Activated CD8-positive, alpha-beta memory T cell treated with anti-CD3 and anti-CD28 coated beads for 1 hour (primary cell): ENCODE measurements around the gene KERA.

Experiments
- DNase-seq, 2 donors: peaks; one replicate each; pipeline ENCODE4 v3.0.0-alpha.2; 2020; ENCODE audit warnings: low read depth in 1 of 2; ENCODE audit errors: extremely low read depth in 1 of 2

The KERA gene

DNA sequence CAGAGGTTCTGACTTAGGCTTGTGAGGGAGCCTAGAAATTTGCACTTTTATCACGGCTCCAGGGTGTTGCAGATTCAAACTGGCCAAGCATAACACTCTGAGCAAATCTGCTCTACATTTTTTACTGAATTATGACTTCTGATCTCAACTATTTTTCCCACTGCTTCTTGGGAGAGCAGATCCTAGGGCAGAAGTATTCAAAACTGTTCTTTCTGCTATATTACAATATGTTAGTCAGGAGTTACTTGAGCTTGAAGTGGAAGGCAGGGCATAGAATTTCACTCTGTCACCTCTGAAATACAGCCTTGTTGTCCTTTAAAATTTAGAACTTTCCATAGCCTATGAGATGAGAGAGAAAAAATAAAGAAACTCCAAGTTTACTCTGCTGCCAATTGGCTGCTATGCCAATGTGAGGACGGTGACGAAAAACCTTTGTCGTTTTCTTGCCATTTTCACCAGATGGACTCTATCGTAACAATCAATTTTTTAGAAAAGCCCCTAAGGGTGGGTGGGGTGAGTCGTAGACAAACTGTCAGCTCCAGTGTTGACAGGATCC lies 16.4 kb upstream of the KERA start:
- DNase-seq, result no peak

DNA sequence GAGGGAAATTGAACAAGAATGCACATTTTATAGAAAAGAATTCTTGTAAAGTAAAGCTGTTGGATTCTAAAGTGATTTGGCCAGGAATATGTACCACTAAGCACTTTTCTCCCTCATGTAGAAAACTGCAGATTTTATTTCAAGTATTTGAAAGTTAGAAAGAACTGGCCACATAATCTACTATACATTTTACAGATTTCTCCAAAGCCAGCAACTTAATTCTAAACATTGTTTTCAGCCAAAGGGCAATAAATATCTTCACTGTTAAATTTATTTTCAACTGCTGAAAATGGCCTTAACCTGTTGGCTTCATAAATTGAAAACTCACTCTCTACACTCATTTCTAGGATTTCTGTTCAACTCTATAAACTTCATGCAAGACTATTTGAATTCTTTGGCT lies 15.6 kb upstream of the KERA start:
- no peak for DNase-seq

DNA sequence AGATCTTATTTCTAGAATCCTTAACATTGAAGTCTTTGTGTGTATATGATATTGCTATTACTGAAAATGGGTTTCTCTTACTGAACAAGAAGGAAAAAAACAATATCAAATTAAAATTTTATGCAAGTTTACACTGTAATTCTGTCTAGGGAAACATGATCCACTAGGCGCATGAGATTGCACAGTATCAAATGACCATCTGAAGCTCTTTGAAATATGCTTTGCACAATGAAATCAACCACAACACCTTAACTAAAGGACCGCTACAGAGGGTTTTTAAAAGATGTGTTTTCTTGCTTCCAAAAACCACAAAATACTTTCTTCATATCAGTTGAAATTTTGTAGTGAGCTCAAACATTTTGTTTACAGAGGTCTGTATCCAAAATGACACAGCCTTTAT lies 15.1 kb upstream of the KERA start:
- DNase-seq, result no peak

DNA sequence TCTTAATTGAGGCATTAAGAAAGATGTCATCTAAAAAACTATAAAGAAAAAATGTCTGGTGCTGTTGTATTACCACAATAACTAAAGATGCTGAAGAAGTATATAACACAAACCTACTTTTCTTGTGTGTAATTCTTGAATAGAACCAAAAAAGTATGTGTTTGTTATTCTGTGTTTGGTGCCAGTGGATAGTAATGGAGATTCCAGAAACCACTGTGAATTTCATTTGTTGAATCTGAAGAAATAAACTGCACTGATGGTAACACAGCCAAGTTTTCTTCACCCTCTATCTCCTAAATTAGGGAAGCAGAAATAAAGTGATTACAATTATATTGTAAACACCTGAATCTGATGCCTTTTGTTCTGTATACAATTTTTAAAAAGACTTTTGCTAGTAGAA lies 13.1 kb upstream of the KERA start:
- DNase-seq, result no peak

DNA sequence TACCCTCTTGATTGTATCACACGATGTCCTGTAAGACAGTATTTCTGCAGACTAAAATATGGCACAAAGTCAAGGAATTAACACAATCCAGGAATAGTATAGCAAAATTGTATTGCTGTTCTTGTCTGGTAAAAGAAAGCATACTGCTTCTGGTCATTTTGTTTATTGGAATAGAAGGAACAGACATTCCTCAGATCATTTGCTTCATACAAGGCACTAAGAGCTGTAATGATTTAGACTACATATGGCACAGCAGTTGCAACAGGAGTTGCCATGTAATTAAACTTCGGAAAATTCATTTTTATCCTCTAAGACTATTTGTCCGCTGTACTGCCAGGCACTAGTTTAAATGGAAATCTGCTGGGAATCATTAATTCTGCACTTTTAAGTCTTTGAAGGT lies 7.6 kb upstream of the KERA start:
- DNase-seq, result no peak

DNA sequence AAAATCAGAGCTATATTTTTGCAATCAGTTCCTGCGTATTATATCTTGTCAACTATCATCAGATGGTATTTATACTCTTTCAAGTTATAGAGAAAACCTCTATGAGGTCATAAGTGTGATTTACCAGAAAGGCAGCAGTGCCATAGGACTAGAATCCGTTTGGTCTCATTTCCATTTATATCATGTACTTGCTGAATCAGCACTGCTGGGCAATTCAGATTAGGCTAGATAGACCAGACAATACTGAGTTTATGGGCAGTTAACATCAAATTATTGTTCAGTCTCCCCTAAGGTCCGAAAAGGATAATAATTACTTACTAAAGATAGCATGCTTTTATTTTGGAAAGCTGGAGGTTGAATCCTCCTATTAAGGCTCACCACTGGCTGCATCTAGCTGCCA lies 6.8 kb upstream of the KERA start:
- DNase-seq, result no peak

DNA sequence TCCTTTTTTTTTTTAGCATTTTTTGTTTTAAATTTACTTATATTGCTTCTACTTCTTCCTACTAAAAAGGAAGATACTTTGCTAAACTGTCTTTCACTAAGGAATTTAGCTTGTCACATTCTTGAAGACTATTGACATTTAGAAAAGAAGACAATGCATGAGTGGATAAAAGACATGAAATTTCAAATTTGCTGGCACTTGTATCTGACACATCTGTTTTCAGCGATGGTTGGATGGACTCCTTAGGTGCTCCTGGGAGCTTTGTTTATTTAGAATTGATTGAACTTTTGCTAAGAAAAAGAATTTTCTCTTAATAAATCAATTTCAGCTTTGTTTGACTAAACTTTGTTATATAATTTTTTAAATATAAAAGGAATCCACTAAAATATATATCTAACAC lies 3.3 kb upstream of the KERA start:
- no peak for DNase-seq

DNA sequence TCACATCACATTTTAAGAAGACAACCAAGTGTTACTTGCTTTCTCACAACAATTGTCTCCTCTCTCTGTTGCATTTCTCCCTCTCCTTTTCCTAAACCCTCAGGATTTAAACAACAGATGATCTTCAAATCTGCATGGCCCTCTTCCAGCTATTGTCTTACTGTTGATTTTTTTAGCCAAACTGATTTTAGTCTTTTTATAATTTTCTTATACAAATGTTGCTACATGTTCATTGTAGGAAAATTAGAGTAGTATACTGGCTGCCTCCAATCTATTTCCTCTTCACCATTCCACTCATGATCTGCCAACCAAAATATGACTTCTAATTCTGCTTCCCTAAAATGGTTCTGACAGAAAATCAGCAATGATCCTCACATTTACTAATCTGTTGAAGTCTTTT lies 1.4 kb upstream of the KERA start:
- DNase-seq, result no peak

DNA sequence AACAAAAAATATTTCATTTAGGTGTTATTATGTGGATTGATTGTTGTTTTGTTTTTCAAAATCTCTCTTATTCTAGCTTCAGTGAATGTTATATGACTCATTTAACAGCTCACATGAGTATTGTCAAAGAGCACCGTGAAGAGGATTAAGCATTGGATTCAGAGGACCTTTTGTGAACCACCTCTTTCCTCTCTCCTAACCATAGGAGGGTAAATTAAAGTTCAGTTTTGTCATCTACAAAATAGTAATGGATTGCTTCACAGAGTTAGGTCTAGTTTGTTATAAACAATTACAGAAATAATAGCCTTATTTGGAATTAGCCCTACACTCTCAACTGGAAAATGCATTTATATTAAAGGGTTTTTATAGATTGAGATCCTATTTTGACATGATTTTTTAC lies 962 bp upstream of the KERA start:
- DNase-seq, result no peak

DNA sequence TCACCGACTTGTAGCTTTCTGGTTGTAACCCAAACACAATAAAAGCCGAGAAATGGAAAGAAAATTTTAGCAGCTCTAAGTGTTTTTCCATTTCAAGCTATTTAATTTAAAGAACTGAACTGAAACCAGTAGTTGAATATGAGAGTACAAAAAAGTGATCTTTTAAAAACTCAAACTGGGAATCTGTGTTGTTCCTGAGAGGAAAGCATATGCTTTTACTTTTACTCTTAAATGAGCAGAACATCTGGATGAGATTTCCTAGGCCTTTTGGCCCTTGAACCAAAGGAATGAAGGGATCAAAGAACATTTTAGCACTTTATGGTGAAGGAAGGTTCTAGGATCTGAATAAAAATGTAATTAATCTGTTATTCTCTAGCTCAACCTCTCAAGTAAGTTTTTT lies 1.3 kb downstream of the KERA start:
- no peak for DNase-seq

DNA sequence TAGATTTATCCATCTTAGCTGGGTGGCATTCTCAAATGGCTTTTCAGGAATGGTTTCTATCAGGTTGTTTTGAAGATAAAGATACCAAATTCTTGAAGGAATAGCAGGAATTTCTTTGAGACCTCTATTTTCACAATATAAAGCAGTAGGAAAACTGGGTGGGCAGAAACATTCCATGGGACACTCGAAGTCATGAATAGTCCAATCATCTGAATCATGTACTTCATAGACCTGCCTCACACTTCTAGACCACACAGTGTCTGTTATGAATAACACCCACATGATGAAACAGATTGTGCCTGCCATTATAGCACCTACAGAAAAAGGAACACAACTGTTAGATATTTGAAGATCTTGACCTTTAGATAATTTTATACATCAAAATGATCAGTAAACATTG lies 1.8 kb downstream of the KERA start:
- no peak for DNase-seq

DNA sequence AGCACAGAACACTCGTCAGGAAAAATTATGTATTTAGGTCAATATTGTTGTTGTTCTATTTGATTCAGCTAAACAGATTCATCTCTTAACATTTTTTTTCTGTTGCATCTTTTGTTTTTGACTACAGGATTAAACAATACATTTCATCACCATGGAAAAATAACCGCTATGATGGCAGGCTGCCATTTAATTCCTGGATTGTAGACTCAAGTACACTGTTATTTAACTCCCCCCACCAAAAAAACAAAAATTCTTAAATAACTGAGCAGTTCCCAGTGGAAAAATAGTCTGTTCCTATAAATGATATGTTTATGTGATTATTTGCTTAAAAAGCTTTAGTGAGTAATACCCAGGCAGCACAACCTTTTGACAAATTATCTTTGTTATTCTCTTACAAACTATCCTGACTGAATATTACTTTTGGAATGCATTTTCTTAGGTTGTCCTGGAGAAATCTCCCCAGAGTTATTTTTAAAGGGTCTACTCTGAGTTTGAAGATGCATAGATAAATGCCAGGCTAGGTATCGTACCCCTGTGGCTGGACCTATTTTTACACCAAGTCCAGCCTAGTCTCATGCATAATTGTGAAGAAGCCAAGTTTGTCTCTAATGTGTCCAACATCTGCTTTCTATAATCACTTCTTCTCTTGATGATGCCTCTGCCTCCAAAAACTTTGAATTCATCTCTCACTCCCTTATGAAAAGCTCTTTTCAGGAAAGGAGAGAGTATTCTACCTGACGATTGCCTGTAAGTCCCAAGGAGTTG lies 3.7 kb downstream of the KERA start:
- no peak for DNase-seq

DNA sequence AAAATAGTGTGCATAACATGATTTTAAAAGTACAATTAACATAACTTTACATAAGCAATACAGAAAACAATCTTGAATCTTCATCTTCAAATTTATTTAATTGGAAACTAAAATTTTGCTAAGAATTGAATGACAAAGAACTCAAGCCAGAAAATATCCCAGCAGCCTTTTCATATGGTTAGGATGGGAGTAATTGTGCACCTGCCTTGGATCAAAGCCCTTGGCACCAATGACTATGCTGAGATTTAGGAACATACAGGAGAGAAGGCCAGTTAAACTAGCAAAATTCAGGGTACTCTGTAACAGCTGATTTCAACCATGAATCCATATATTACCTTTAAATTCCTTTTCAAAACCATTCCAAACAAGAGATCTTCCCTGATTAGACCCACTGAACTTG lies 5.8 kb downstream of the KERA start:
- no peak for DNase-seq

DNA sequence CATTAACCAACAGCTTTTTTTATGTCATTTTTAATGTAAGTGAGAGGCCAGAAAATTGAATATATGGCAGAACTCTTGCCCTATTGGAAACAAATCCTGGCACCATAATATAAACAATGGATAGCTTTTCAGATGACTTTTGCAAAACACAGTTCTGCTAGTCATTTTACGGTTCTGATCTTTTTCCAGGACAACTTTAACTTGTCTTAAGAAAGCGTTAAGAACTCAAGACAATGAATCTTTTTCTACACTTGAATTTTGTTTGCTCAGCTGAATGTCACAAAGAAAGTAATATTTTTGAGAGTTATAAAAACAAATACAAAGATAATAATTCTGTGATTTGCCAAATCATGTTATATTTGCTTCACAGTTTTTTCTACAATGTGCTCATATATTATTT lies 13.2 kb downstream of the KERA start:
- no peak for DNase-seq

DNA sequence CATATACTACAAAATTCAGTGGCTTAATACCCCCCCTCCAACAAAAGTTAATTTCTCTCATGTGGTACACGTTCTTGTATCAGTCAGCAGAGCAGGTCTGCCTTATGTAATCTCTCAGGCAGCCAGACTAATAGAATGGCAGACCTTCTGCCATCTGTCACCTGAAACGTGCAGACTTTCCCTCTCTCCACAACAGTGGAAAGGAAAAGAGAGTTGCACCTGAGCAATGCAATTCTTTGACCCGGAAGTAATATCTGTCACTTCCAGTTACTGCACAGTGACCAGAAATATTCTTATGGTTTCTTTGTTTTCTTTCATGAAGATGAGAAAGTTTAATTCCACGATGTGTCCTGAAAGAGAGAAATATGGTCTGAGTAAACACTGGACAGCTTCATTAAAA lies 14.4 kb downstream of the KERA start:
- DNase-seq, result no peak

DNA sequence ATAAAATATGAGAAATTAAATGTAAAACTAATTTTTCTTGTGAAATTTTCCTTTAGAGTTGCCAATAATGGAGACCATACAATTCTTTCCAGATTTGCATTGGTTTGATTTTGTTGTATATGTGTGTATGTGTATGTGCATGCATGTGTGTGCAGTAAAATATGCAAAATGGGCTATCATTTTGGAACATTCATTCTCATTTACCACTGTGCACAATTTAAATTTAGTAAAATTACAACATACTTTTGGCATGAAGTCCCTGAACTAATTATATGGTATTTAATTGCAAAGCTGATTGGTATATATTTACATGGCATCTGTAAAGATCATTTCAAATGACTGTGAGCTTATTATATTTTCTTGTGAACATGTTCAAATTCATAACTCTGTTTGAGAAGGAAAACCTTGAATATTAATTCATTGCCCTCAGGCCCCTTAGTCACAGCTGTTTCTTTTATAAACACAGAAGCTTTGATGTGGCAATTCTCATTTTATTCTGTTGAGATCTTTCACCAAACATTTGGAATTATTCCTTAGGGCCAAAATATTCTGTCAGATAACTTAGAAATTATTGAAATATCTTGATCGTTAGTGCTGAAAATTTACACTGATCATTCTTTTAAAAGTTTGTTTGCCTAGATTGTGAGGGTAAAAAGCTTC lies 17.6 kb downstream of the KERA start:
- no peak for DNase-seq

DNA sequence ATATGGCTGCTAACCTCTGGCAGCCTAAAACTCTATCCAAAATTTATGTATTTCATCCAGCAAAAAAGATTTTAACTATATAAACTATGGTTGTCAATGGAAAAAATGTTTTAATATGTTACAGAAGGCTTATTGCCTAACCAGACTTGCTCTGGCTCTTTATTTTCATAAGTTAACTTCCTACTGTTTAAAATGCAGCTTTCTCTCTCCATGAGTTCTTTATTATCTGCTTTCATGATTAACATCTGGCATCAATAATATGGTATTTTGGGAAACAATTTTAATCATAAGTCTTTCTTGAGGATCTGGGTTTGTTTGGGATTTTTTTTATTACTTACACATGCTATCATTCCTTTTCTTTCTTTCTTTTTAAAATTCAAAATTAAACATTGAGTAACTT lies 20.5 kb downstream of the KERA start:
- no peak for DNase-seq

DNA sequence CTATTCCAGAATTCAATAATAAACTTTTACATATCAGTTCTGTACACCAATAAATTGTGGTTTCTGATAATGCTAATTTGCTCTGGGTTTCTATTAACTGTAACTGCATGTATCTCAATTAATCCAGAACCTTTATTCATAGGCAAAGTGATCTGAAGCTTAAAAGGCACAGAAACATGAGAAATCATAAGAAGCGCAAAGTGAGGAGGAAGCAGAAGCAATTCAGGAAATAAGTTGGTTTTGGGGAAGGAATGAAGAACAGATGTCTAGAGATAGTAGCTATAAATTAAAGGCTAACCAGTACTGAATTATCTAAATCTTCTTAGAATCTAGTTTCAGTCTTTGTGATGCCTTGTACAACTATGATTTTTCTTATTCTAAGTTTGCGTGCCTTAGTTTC lies 24.6 kb downstream of the KERA start:
- DNase-seq, result no peak

DNA sequence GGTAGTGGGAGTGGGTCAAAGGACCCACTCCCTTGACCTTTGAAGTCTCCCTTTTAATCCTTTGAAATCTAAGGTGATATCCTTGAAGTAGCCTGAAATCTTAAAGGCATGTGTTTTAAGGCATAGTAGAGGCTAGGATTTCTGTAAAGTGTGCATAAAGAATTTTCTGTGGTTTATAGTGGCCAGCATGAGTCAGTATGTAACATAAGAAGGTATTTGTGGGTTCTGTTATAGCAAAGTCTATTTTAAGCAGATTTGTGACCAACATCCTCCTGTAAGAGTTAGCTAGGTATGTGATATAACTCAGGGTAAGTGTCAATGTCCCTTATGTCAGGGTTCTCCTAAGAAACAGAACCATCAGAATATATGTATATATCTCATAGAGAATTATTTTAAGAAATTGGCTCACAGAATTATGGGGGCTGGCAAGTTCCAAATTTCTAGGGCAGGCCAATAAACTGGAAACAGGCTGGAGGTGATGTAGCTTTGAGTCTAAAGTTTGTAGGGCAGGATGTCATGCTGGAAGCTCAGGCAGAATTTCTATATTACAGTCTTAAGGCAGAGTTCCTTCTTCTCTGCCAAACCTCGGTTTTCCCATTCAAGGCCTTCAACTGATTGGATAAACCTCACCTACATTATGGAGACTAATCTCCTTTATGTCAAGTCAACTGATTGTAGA lies 34.4 kb downstream of the KERA start:
- no peak for DNase-seq

DNA sequence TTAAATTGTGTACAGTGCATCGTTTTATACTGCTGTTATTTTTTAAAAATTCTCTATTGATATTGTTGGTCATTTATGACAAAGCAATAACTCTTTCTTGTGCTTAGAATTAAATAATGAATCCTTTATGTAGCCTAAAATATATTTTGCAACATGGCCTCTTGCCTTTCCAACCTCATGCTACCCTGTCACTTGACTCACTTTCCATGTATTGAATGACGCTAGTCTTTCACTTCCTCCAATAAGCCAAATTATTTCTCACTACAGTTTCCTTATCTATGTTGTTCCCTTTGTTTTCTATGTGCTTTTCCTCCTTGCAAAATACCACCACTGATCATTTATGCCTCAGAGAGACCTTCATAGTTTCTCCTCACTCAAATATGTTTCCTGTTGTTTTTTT lies 36.7 kb downstream of the KERA start:
- DNase-seq, result no peak

DNA sequence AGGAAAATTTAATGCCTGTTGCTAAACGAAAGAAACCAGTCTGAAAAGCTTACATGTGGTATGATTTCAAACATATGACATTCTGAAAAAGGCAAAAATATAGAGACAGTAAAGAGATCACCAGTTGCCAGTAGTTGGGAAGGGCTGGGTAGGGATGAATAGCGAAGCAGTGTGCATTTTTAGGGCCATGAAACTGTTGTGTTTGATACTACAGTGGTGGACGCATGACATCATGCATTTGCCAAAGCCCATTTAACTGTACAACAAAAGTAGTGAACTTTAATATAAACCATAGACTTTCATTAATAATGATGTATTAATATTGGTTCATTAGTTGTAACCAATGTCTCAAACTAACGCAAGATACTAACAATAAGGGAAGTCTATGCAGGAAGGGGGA lies 38.4 kb downstream of the KERA start:
- no peak for DNase-seq
